A673 (cell line): Measurements from ENCODE around the gene GPR33. TPM values are rescaled to one million over a fixed set of nuclear protein-coding genes. Genes with fewer than 3 reads are reported as not detected.

Source experiments
- BruUV-seq: library from RNA; stranded (reverse); fragments of 400-500 nt; replicated peaks from 2 replicates; lab custom pipeline; 2021; lab: Mats Ljungman, UMichigan
- CTCF ChIA-PET: fragments of 300-600 bp; sonication (Branson Sonifier 250); formaldehyde crosslinking; loops from one replicate; lab custom pipeline; 2022; ENCODE audit warnings: antibody characterized with exemption; lab: Charles Lee
- POLR2A ChIA-PET: fragments of 300-600 bp; sonication (Branson Sonifier 250); formaldehyde crosslinking; loops from one replicate; lab custom pipeline; 2022; ENCODE audit warnings: antibody characterized with exemption; ENCODE audit not compliant: low non-redundant PET; lab: Charles Lee
- DNase-seq: peaks from one replicate; pipeline ENCODE4 v3.0.0-alpha.2; 2015; ENCODE audit warnings: low spot score
- H3K27ac ChIP-seq: fragments of 200-600 bp; sonication (generic); 2 replicates; pipeline ENCODE4 v1.5.1; 2016; ENCODE audit warnings: mixed run types, low read depth, mild to moderate bottlenecking, mixed read lengths, antibody characterized with exemption, low read length; ENCODE audit not compliant: poor library complexity, severe bottlenecking
- H3K27me3 ChIP-seq: fragments of 200-600 bp; sonication (generic); replicated peaks from 2 replicates; pipeline ENCODE4 v1.6.1; 2017; ENCODE audit warnings: mixed run types, low read depth, mild to moderate bottlenecking, mixed read lengths, antibody characterized with exemption, low read length; ENCODE audit not compliant: insufficient read depth, poor library complexity
- H3K36me3 ChIP-seq: fragments of 200-600 bp; sonication (generic); 2 replicates; pipeline ENCODE4 v1.6.1; 2016; ENCODE audit warnings: mixed run types, mild to moderate bottlenecking, mixed read lengths, antibody characterized with exemption, low read length; ENCODE audit not compliant: insufficient read depth, poor library complexity, severe bottlenecking
- H3K4me1 ChIP-seq: fragments of 200-600 bp; sonication (generic); 2 replicates; pipeline ENCODE4 v1.6.1; 2017; ENCODE audit warnings: mixed run types, mild to moderate bottlenecking, mixed read lengths, antibody characterized with exemption, low read length; ENCODE audit not compliant: insufficient read depth, poor library complexity, severe bottlenecking
- H3K4me3 ChIP-seq: fragments of 200-600 bp; sonication (generic); 2 replicates; pipeline ENCODE4 v1.5.1; 2016; ENCODE audit warnings: low read depth, mixed run types, mild to moderate bottlenecking, mixed read lengths, low read length; ENCODE audit not compliant: poor library complexity, severe bottlenecking
- H3K9me3 ChIP-seq: fragments of 200-600 bp; sonication (generic); 2 replicates; pipeline ENCODE4 v1.6.1; 2016; ENCODE audit warnings: mixed run types, low read depth, mild to moderate bottlenecking, mixed read lengths, antibody characterized with exemption, low read length; ENCODE audit not compliant: poor library complexity, severe bottlenecking
- EZH2 ChIP-seq: fragments of 200-600 bp; sonication (generic); IDR thresholded peaks from 2 replicates; pipeline ENCODE4 v1.6.1; 2017; ENCODE audit warnings: borderline replicate concordance, low read depth, mild to moderate bottlenecking, mixed read lengths, antibody characterized with exemption, low read length; ENCODE audit not compliant: poor library complexity, severe bottlenecking
- intact Hi-C: fragments of 100-400 bp; cut with micrococcal nuclease; formaldehyde crosslinking; loops from one replicate; pipeline ENCODE4 v1.10.0; 2022; ENCODE audit not compliant: unreplicated experiment
- total RNA-seq: library from RNA; stranded (reverse); gene quantifications from 2 replicates; pipeline ENCODE4 v1.2.3, GENCODE V29; 2021
- TF ChIP-seq, protein P1 (sequence below): fragments of 300-800, 200-600 bp; sonication (generic); conservative IDR thresholded peaks from 2 replicates; pipeline ENCODE4 v1.5.1; 2017; ENCODE audit warnings: low read depth, mild to moderate bottlenecking, antibody characterized with exemption, low read length, moderate library complexity, mixed read lengths

Gene GPR33
- total RNA-seq, 1 experiment from 2014 or later: not detected

DNA sequence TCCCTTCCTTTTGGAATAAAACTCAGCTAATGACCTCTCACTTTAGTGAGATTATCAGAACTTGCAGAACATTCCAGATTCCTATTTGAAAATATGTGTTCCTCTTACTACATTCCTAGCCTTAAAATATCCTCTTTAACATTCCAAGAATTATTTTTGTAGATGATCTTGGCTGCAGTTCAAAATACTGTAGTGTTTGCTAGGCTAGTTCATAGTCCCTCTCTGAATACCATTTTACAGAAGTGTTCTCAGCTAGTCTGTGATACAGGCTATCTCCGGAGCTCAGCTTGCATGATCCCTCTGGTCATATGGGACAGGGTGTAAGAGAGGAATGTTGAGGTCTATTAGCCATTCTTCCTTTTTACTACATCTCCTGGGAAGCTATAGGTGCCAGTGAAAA is 17.6 kb upstream of the GPR33 start:
- DNase-seq: no peak
- Histone ChIP-seq H3K4me3 (no peak overlapping the region), H3K9me3 (no peaks in the 10 kb centered on the region), H3K36me3 (no peaks in the 10 kb centered on the region), H3K27me3 (no peaks in the 10 kb centered on the region), H3K27ac (no peak overlapping the region), H3K4me1 (no peaks in the 10 kb centered on the region)
- CTCF ChIA-PET: interaction anchor here (0.6 kb wide), 2 partner anchors 500 to 751 kb away, joined by 3 to 4 read pairs; no protein-coding TSS in a partner anchor
- no TSS peak for BruUV-seq
- POLR2A ChIA-PET: no interaction called here
- intact Hi-C loops: no loop called here
- TF ChIP-seq, protein P1, sequence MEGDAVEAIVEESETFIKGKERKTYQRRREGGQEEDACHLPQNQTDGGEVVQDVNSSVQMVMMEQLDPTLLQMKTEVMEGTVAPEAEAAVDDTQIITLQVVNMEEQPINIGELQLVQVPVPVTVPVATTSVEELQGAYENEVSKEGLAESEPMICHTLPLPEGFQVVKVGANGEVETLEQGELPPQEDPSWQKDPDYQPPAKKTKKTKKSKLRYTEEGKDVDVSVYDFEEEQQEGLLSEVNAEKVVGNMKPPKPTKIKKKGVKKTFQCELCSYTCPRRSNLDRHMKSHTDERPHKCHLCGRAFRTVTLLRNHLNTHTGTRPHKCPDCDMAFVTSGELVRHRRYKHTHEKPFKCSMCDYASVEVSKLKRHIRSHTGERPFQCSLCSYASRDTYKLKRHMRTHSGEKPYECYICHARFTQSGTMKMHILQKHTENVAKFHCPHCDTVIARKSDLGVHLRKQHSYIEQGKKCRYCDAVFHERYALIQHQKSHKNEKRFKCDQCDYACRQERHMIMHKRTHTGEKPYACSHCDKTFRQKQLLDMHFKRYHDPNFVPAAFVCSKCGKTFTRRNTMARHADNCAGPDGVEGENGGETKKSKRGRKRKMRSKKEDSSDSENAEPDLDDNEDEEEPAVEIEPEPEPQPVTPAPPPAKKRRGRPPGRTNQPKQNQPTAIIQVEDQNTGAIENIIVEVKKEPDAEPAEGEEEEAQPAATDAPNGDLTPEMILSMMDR: no peak
- TF ChIP-seq EZH2: no peak

DNA sequence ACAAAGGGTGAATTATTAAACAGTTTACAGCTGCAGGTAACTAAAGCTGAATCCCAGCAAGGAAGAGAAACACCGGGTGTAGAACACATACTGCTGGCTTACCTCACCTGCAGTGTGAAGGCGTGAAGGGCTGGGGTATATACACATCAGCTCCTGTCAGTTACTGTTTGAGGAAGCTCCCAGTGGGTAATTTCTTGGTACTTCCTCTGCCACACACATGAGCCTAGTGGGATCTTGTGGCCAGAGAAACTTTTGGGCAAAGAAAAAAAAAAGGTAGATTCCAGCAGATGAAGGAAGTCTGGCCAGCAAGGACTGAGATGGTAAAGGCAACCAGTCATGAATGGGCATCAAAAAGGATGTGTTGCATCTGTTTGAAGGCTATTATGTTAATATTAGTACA is 14.0 kb upstream of the GPR33 start:
- DNase-seq: no peak
- H3K27ac ChIP-seq: no peak overlapping the region
- H3K4me1 ChIP-seq: no peaks in the 10 kb centered on the region
- intact Hi-C loops: no loop called here
- ChIA-PET CTCF (no interaction called here), POLR2A (no interaction called here)
- TF ChIP-seq, protein P1: no peak
- no peak for TF ChIP-seq EZH2
- no peak overlapping the region for H3K4me3 ChIP-seq
- BruUV-seq: no TSS peak
- no peaks in the 10 kb centered on the region for H3K9me3 ChIP-seq
- H3K36me3 ChIP-seq: no peaks in the 10 kb centered on the region
- H3K27me3 ChIP-seq: no peaks in the 10 kb centered on the region

DNA sequence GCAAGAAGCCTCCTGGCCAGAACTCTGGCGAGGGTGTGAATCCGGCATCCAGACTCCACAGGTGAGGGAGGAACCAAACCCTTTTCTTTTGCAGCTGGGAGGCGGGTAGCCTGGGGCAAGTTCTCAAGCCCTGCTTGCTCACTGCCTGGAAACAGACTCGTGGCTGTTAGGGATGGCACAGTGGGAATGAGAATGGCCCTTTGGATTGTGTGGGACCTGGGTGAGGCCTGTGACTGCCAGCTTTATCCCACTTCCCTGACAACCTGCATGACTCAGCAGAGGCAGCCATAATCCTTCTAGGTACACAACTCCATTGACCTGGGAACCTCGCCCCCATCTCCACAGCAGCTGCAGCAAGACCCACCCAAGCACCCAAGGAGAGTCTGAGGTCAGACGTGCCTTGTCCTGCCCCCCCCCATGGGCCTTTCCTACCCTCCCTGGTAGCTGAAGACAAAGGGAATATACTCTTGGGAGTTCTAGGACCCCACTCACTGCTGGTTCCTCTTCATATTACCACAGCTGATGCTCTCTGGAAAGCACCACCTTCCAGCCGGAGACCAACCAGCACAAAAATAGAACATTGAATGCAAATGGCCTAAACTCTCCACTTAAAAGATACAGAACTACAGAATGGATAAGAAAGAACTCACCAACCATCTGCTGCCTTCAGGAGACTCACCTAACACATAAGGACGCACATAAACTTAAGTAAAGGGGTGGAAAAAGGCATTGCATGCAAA is 5.1 kb upstream of the GPR33 start:
- no peak overlapping the region for H3K4me3 ChIP-seq
- ChIA-PET POLR2A (no interaction called here), CTCF (no interaction called here)
- BruUV-seq: no TSS peak
- no peaks in the 10 kb centered on the region for H3K9me3 ChIP-seq
- no peak overlapping the region for H3K27ac ChIP-seq
- no peak for DNase-seq
- TF ChIP-seq EZH2: no peak
- TF ChIP-seq, protein P1: no peak
- no peaks in the 10 kb centered on the region for H3K36me3 ChIP-seq
- no peaks in the 10 kb centered on the region for H3K27me3 ChIP-seq
- intact Hi-C loops: no loop called here
- H3K4me1 ChIP-seq: no peaks in the 10 kb centered on the region
